ENCODE measurements around the gene LIG1. TPM values are rescaled to one million over a fixed set of nuclear protein-coding genes. Genes with fewer than 3 reads are reported as not detected.

LIG1 gene
- total RNA-seq, 1 donor from 2014 or later, result 4.5 TPM

DNA sequence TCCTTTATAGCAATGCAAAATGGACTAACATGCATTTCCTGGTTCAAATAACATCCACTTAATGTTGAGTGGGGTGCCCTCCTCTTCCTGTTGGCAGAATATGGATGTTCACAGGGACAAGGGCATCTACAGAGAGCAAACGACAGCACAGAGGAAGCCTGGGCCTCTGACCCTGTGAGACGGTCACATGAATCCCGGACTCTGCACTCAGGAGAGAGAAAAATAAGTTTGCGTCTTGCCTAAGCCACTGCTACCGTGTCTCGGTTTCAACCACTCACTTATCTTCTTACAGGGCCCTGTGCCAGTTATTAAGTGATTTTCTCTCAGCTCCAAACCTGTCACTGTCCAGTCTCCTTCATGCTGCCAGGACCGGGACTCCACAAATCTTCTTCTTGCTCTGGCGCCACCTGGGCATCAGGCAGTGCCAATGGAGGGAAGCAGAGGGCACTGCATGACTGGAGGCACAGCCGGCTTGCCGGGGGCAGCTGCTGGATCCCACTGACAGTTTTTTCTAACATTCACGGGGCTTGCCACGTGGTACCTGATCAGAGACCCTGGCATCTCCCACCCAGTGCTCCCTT is 11.8 kb downstream of the LIG1 start:
- no peak overlapping the region for H3K4me3 ChIP-seq (ENCODE audit: low read depth, low read length)
- TF ChIP-seq, protein P1, sequence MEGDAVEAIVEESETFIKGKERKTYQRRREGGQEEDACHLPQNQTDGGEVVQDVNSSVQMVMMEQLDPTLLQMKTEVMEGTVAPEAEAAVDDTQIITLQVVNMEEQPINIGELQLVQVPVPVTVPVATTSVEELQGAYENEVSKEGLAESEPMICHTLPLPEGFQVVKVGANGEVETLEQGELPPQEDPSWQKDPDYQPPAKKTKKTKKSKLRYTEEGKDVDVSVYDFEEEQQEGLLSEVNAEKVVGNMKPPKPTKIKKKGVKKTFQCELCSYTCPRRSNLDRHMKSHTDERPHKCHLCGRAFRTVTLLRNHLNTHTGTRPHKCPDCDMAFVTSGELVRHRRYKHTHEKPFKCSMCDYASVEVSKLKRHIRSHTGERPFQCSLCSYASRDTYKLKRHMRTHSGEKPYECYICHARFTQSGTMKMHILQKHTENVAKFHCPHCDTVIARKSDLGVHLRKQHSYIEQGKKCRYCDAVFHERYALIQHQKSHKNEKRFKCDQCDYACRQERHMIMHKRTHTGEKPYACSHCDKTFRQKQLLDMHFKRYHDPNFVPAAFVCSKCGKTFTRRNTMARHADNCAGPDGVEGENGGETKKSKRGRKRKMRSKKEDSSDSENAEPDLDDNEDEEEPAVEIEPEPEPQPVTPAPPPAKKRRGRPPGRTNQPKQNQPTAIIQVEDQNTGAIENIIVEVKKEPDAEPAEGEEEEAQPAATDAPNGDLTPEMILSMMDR (IDR thresholded peaks at IDR 0.05; ENCODE audit: insufficient read depth, low read length, severe bottlenecking), result no peak
- DNase-seq (ENCODE audit: low read depth) (no peak), FAIRE-seq (no peak)
- no peaks in the 10 kb centered on the region for H3K27me3 ChIP-seq (ENCODE audit: control insufficient read depth, insufficient read depth, low read length)
- H3K36me3 ChIP-seq (ENCODE audit: control insufficient read depth, insufficient read depth, low read length), result peaks cover 1% of the 10 kb centered on the region

DNA sequence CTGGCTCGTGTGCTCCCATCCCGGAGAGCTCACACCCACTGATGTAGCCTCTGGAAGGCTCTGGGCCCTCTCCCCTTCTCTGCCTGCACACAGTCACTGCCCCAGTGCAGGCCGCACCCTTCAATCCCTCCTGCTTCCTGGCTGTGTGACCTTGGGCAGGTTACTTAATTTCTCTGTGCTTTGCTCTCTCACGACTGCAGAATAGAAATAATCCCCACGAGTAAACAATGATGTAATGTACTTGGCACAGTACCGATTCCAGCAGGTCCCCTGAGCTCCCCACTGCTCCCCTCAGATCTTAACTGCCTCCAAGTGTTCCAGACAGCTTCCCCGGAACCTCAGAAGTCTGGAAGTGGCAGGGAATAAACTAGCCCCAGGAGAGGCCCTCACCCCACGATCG is 16.1 kb downstream of the LIG1 start:
- TF ChIP-seq, protein P1 (IDR thresholded peaks at IDR 0.05; ENCODE audit: insufficient read depth, low read length, severe bottlenecking), result no peak
- DNase-seq (ENCODE audit: low read depth) (no peak), FAIRE-seq (no peak)
- peaks cover 6% of the 10 kb centered on the region for H3K36me3 ChIP-seq (ENCODE audit: control insufficient read depth, insufficient read depth, low read length)
- H3K4me3 ChIP-seq (ENCODE audit: low read depth, low read length), result no peak overlapping the region
- no peaks in the 10 kb centered on the region for H3K27me3 ChIP-seq (ENCODE audit: control insufficient read depth, insufficient read depth, low read length)

DNA sequence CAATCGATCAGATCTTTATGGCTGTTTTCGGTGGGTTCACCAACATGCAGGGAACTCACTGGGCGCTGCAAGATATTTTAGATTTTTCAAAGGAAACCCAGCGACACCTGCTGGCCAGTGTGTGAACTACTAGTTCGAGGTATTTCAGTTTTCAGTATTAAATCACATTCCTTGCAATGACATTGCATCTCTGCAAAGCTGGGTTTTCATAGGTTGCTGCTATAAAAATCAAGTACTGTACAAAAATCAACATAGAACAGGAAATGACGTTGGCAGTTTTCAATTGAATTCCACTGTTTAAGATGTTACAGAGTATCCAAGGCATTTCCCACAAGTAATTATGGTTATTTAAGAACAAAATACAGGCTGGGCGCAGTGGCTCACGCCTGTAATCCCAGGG is 17.6 kb downstream of the LIG1 start:
- FAIRE-seq, result no peak
- TF ChIP-seq, protein P1 (IDR thresholded peaks at IDR 0.05; ENCODE audit: insufficient read depth, low read length, severe bottlenecking), result peak; percentile 63
- H3K36me3 ChIP-seq (ENCODE audit: control insufficient read depth, insufficient read depth, low read length), result peaks cover 6% of the 10 kb centered on the region
- DNase-seq (ENCODE audit: low read depth), result peak; percentile 35
- no peaks in the 10 kb centered on the region for H3K27me3 ChIP-seq (ENCODE audit: control insufficient read depth, insufficient read depth, low read length)
- no peak overlapping the region for H3K4me3 ChIP-seq (ENCODE audit: low read depth, low read length)

- peaks cover 6% of the 10 kb centered on the region for H3K36me3 ChIP-seq (ENCODE audit: control insufficient read depth, insufficient read depth, low read length)
- TF ChIP-seq, protein P1 (IDR thresholded peaks at IDR 0.05; ENCODE audit: insufficient read depth, low read length, severe bottlenecking), result no peak
Measured at GRCh38 chr19:48149430-48149829, 20.7 kb downstream of the LIG1 start.

GRCh38 chr19:48148576-48148975 is 21.6 kb downstream of the LIG1 start:
- DNase-seq (ENCODE audit: low read depth), result no peak
- Histone ChIP-seq H3K27me3 (ENCODE audit: control insufficient read depth, insufficient read depth, low read length) (no peaks in the 10 kb centered on the region), H3K36me3 (ENCODE audit: control insufficient read depth, insufficient read depth, low read length) (peaks cover 6% of the 10 kb centered on the region), H3K4me3 (ENCODE audit: low read depth, low read length) (no peak overlapping the region)
- FAIRE-seq, result no peak
- TF ChIP-seq, protein P1 (IDR thresholded peaks at IDR 0.05; ENCODE audit: insufficient read depth, low read length, severe bottlenecking), result no peak

More at GRCh38 chr19:48149430-48149829, 20.7 kb downstream of the LIG1 start:
- H3K4me3 ChIP-seq (ENCODE audit: low read depth, low read length), result no peak overlapping the region
- DNase-seq (ENCODE audit: low read depth) (no peak), FAIRE-seq (no peak)
- H3K27me3 ChIP-seq (ENCODE audit: control insufficient read depth, insufficient read depth, low read length), result no peaks in the 10 kb centered on the region

- H3K36me3 ChIP-seq (ENCODE audit: control insufficient read depth, insufficient read depth, low read length), result peaks cover 7% of the 10 kb centered on the region
- FAIRE-seq (no peak), DNase-seq (ENCODE audit: low read depth) (no peak)
- H3K4me3 ChIP-seq (ENCODE audit: low read depth, low read length), result no peak overlapping the region
- TF ChIP-seq, protein P1 (IDR thresholded peaks at IDR 0.05; ENCODE audit: insufficient read depth, low read length, severe bottlenecking), result no peak
- H3K27me3 ChIP-seq (ENCODE audit: control insufficient read depth, insufficient read depth, low read length), result no peaks in the 10 kb centered on the region
Measured at GRCh38 chr19:48147597-48148175, 22.5 kb downstream of the LIG1 start.

All from bronchial epithelial cell (primary cell).